Measurements from ENCODE around the gene CMIP.

CMIP gene

DNA sequence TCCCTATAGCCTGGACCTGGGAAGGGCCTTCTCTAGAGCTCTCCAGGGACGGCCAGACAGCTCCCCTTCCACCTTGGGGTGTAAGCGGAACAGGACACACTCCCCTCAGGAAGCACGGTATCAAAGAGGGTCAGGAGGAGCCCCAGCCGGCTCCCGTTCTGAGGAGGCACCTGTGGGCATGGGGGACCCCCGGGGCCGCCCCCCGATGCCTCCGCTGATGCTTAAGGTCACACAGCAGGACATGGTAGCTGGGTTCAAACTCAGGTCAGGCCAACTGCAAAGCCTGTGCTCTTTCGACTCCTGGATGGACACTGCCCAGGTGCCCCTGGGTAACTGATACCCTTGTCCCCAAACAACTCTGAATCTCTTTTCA is 49.8 kb downstream of the CMIP start:
- DNase-seq (ENCODE audit: low read depth, low spot score) = no peak

GRCh38 chr16:81494888-81495287 is 50.3 kb downstream of the CMIP start:
- DNase-seq (ENCODE audit: low read depth, low spot score) = no peak

- DNase-seq (ENCODE audit: low read depth, low spot score) = no peak
Observed at GRCh38 chr16:81495321-81496234, 51.0 kb downstream of the CMIP start.

GRCh38 chr16:81496321-81496720 is 51.7 kb downstream of the CMIP start:
- DNase-seq (ENCODE audit: low read depth, low spot score) = no peak

DNA sequence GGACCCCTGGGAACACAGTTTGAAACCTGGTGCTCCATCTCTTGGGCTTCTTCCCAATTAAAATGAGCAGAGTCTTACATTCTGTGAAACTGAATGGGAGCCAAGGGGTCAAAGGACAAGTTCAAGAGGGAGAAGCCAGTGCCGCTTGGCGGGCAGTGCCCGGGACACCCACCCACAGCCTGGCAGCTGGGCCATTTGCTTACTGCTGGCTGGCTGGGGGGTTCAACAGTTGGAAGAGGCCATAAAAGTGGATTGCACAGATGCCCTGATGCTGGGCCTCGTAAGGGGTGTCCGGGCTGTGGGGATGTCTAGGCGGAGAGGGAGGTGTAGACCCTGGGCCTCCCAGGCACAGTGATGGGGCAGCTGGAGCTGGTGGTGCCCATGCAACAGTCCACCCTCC is 52.1 kb downstream of the CMIP start:
- DNase-seq (ENCODE audit: low read depth, low spot score) = no peak

DNA sequence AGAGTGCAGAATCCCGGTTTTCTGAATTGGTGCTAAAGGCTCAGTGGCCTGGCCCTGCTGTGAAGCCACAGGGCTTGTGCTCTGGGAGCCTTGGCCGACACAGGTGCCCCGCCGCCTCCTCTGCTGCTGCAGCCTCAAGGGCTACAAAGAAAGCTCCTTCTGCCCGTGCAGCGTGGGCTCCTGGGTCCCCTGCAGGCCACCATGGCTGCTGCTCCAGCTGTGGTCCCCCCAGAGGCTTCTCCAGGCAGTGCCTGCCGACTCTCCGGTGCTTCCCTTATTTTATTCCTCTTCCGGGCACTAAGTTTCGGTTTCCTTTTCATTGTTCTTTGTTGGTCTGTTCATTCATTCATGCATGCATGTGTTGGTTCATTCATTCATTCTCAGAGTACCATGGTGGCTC is 53.1 kb downstream of the CMIP start:
- no peak for DNase-seq (ENCODE audit: low read depth, low spot score)

DNA sequence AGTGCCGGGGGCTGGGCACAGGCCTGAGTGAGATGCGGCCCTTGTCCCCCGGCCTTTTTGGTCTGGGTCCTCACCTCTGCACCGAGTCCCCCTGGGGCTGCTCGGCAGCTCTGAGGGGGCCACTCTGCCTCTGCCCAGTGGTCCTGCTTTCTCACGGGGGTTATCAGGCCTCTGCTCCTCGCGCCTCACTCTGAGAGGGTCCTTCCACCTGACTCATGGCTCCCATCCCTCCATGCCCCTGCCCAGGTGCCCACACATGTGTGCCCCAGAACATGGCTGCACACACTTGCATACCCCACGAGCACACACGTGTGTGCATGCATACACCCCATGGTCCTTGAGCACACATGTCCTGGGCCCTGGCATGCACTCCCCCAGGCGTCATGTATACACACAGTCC is 53.7 kb downstream of the CMIP start:
- DNase-seq (ENCODE audit: low read depth, low spot score) = no peak

- no peak for DNase-seq (ENCODE audit: low read depth, low spot score)
Observed at GRCh38 chr16:81499576-81500380, 55.2 kb downstream of the CMIP start.

DNA sequence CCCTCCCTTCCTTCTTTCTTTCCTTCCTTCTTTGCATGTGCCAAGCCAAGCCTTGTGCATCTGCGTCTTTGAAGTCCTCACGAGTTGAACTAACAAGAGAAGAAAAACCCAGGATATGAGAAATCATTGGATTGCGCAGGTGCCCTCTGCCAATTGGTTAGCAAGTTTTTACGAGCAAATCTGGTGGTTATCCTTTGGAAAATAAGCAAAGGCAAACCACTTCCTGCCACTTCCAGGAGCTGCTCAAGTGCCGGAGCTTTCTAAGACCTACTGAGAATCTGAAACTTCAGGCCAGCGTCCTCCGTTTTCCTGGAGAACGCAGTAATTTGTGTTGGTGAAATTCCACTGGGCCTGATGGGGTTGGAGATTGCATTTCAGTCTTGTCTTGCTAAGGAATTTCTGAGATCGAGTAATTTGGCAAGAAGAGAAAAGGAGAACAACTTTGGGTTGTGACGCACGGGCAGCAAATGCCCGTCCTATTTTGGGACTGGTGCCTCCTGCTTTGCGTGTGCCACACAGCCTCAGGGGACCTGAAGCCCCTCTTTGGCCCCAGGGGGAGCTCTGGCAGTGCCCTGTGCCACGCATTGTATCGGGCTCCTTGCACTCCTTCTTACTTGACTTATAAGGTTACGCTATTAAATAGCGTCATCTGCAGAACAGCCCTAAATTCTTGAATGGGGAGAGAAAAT is 56.4 kb downstream of the CMIP start:
- DNase-seq (ENCODE audit: low read depth, low spot score) = peak; percentile 48

DNA sequence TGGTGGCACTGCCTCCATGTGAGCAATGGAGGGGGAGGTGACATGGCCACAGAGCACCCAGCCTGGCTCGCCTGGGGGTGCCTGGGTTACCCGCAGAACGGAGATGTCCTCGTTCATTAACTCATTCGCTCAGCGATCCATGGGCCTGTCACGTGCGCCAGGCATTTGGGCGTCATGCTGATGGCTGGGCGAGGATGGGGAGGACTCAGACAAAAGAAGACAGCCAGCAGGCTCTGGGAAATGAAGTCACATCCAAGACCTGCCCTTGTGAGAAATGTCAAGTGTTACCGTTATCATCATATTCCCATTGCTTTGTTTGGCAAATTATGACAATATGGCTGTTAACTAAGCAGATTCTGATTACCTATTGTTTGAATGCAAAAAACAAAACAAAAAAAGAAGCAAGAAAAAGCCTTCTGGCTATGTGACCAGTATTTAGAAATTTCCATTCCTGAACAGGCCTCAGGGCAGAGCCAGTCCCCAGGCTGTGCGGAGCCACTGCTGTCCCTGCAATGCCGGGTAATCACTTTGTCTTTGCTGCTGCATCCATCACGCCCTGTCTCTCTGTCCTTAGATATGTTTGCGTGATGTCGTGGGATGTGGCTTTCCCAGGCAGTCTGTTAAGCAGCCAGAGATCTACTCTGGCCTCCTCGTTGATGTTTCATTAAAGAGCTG is 57.9 kb downstream of the CMIP start:
- DNase-seq (ENCODE audit: low read depth, low spot score) = no peak

- no peak for DNase-seq (ENCODE audit: low read depth, low spot score)
Observed at GRCh38 chr16:81505011-81505661, 60.5 kb downstream of the CMIP start.

DNA sequence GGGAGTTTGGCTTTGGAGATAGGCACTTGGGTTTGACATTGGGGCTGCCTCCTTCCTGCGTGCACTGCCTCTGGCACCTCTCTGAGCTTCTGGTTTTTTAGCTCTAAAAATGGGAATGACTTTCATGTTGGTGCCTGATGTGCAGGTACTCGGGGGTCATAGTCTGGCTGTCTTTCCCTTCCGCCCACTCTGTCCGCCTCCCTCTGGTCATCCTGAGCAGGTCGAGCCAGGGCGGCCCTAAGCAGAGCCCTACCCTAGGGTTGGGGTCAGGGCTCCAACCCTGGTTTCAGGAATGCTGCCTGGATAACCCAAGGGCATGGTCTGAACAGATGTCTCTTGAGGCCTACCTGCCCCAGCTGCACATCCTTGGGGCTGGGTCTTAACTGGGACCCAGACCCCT is 64.8 kb downstream of the CMIP start:
- no peak for DNase-seq (ENCODE audit: low read depth, low spot score)

DNA sequence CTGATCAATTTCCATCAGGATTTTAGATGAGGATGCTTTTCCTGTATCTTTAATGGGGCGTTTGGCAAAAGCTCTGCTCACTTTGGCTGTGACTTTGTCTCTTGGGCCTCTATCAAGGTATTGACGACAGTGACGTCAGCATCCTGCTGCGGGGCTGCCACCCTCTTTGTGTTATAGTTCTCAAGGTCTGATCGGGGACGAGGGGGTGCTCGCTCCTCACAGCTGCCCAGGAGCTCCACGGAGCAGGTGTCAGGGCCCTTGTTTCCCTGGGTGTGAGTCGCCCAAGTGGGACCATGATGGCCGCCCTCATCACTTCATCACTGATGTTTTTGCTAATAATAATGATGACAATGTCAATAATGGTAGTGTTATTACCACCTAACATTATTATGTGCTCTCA is 65.4 kb downstream of the CMIP start:
- DNase-seq (ENCODE audit: low read depth, low spot score) = no peak

DNA sequence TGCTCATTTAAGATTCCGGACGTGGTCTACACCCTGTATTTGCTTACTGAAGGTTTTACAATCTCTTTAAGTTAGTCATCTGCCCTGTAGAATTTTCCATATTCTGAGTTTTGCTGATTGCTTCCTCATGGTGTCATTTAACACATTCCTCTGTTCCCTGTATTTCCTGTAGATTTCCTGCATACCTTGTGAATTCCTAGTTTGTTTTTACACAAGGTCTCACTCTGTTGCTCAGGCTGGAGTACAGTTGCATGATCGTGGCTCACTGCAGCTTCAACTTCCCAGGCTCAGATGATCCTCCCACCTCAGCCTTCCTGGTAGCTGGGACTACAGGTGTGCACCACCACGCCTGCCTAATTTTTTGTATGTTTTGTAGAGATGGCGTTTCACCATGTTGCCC is 66.8 kb downstream of the CMIP start:
- DNase-seq (ENCODE audit: low read depth, low spot score) = peak; percentile 48

DNA sequence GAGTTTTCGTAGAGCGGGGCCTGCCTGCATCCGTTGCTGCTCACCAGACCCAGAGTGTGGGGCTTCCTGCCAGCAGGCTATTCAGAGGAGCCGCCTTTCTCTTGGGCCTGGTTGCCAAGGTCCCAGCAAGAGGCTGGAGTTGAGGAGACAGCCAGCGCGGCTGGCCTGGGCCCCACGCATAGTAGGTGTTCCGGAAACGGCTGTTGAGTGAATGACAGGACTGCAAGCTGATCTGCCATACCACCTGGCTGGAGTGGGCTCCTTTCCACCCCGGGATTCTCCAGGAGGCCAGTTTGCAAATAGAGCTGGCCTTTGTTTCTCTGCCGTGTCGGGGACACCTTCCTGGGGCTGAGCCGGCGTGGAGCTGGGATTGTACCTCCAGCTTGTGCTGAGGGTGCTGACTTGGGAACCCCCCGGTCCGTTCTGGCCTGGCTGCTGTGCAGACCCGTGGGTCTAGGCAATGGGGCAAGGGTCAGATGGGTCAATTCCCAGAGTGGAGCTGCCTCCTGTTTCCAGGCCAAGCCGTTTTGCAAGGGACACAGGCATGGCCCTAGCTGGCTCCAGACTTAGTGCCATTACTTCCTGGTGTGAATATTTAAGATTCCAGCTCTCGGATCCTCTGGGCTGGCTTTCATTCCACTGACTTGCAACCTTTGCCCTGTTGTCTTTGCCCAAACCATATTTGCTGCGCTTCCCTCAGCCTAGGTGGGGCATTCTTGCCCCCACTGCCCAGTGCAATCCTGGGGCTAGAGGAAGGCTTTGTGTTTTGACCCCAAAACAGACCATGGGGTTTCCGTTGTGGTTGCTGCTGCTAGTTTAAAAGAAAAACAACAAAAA is 68.8 kb downstream of the CMIP start:
- peak; percentile 58 for DNase-seq (ENCODE audit: low read depth, low spot score)

GRCh38 chr16:81514041-81514559 is 69.5 kb downstream of the CMIP start:
- DNase-seq (ENCODE audit: low read depth, low spot score) = no peak

GRCh38 chr16:81514568-81515258 is 70.1 kb downstream of the CMIP start:
- DNase-seq (ENCODE audit: low read depth, low spot score) = no peak

DNA sequence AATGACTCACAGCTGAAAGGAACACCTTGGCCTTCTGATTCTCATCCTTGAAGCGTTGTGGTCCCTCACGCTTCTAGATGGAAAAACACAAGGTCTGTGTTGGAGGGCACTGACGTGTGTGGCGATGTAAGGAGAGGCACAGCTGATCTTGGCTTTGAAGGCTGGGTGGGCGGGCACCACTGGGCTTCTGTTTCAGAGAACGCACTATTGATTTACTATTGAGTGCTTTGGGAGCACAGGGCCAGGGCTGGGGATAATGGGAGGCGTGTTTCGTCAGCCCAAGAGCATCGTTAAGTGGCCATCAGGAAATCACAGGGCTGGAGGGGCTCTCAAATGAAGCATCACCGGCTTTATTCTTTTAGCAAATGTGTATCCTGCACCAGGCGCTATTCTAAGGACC is 70.7 kb downstream of the CMIP start:
- DNase-seq (ENCODE audit: low read depth, low spot score) = no peak

DNA sequence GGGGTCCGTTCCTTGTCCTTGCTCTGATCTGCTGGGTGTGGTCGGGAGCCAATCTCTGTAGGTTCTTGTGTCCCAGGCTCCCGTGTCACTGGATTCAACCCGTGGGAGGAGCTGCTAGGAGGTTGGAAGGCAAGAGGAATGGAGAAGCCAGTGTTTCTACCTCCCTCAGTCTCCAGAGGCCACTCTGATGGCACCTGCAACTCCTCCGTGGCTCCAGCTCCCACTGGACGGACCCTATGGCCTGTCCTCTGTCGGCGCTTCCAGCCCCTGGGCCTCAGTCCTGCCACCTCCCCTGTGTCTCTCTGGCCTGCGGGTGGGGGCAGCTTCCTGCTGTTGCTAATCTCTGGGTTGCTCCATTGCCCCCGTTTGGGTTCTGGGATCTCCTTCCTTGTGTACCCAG is 71.1 kb downstream of the CMIP start:
- no peak for DNase-seq (ENCODE audit: low read depth, low spot score)

Data from astrocyte of the hippocampus (primary cell).